Esophagus muscularis mucosa (tissue), 3 donors: ENCODE measurements around the gene JAK2.

Source experiments
- POLR2A ChIP-seq: fragments of 450-650 bp; IDR thresholded peaks from one replicate; pipeline ENCODE4 v1.6.1; 2017; ENCODE audit warnings: antibody characterized with exemption, moderate library complexity, mild to moderate bottlenecking, low read depth
- POLR2AphosphoS5 ChIP-seq, 2 donors: sonication (generic); formaldehyde crosslinking; IDR thresholded peaks; one replicate each; pipeline ENCODE4 v1.6.1; 2017; ENCODE audit warnings: antibody characterized with exemption in 2 of 2
- TF ChIP-seq, protein P1 (sequence below), 3 experiments: fragments of 200-600 bp in 2 of 3; fragments of 450-650 bp in 1 of 3; sonication (generic) in 2 of 3; IDR thresholded peaks; one replicate each; pipeline ENCODE4 v1.5.1; 2017 to 2019; ENCODE audit warnings: antibody characterized with exemption in 3 of 3, mild to moderate bottlenecking in 2 of 3, moderate library complexity in 1 of 3

- TF ChIP-seq, protein P1, sequence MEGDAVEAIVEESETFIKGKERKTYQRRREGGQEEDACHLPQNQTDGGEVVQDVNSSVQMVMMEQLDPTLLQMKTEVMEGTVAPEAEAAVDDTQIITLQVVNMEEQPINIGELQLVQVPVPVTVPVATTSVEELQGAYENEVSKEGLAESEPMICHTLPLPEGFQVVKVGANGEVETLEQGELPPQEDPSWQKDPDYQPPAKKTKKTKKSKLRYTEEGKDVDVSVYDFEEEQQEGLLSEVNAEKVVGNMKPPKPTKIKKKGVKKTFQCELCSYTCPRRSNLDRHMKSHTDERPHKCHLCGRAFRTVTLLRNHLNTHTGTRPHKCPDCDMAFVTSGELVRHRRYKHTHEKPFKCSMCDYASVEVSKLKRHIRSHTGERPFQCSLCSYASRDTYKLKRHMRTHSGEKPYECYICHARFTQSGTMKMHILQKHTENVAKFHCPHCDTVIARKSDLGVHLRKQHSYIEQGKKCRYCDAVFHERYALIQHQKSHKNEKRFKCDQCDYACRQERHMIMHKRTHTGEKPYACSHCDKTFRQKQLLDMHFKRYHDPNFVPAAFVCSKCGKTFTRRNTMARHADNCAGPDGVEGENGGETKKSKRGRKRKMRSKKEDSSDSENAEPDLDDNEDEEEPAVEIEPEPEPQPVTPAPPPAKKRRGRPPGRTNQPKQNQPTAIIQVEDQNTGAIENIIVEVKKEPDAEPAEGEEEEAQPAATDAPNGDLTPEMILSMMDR (IDR thresholded peaks at IDR 0.05), result no peak
- TF ChIP-seq POLR2A, result no peak
- TF ChIP-seq POLR2AphosphoS5 (IDR thresholded peaks at IDR 0.05), result no peak
These were observed 67.8 kb downstream of the JAK2 start for GRCh38 chr9:5052838-5053237.
